ENCODE measurements around the gene MASP1.

DNA sequence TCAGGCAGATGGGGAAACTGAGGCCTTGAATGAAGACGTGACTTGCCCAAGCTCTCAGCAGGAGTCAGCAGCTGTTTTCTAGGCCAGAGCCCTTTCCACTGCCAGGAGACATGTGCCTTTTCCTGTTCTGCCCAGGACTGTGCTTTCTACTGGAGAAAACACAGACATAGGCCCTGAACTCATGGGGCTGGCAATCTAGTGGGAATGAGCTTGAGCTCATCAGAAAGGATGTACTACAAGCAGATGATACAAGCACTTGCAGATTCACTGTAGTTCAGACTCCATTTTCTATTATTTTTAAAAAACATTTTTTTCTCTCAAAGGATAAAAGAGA is 14.4 kb downstream of the MASP1 start:
- TF ChIP-seq, protein P1, sequence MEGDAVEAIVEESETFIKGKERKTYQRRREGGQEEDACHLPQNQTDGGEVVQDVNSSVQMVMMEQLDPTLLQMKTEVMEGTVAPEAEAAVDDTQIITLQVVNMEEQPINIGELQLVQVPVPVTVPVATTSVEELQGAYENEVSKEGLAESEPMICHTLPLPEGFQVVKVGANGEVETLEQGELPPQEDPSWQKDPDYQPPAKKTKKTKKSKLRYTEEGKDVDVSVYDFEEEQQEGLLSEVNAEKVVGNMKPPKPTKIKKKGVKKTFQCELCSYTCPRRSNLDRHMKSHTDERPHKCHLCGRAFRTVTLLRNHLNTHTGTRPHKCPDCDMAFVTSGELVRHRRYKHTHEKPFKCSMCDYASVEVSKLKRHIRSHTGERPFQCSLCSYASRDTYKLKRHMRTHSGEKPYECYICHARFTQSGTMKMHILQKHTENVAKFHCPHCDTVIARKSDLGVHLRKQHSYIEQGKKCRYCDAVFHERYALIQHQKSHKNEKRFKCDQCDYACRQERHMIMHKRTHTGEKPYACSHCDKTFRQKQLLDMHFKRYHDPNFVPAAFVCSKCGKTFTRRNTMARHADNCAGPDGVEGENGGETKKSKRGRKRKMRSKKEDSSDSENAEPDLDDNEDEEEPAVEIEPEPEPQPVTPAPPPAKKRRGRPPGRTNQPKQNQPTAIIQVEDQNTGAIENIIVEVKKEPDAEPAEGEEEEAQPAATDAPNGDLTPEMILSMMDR (conservative IDR thresholded peaks at IDR 0.05; ENCODE audit: low read length): no peak
- TF ChIP-seq EZH2phosphoT487 (IDR thresholded peaks at IDR 0.05; ENCODE audit: borderline replicate concordance): no peak

Measured in Loucy (cell line).